HepG2 (cell line): ENCODE results near the gene NCOR2. TPM values are rescaled to one million over a fixed set of nuclear protein-coding genes. Genes with fewer than 3 reads are reported as not detected.
A peak's percentile ranks its signal among the peaks of the same experiment; 100 is the strongest.

ENCODE experiments used
- ATAC-seq: fragments of 200-7000 bp; cut with Tn5 transposase; 3 replicates; pipeline ENCODE4 v1.9.1; 2020; ENCODE audit warnings: mild to moderate bottlenecking, moderate library complexity
- BruUV-seq: library from RNA; stranded (reverse); fragments of 400-500 nt; replicated peaks from 2 replicates; lab custom pipeline; 2021; lab: Mats Ljungman, UMichigan
- CTCF ChIA-PET: fragments of 300-600 bp; formaldehyde crosslinking; extraction: SDS; loops from one replicate; lab custom pipeline; 2021; ENCODE audit warnings: low total read pairs, inconsistent platforms, low intra/inter-chr PET ratio; lab: Yijun Ruan, JAX
- POLR2A ChIA-PET: fragments of 350-600 bp; sonication (Branson Sonifier 250); formaldehyde crosslinking; loops from one replicate; lab custom pipeline; 2020; ENCODE audit warnings: antibody characterized with exemption, inconsistent platforms; lab: Yijun Ruan, JAX
- DNase-seq: peaks from one replicate; pipeline ENCODE4 v3.0.0-alpha.2; 2015; ENCODE audit warnings: low spot score
- FAIRE-seq: peaks from 3 replicates; lab custom pipeline; 2011; peaks lifted over from hg19 to GRCh38; lab: Jason Lieb, UNC
- H2AFZ ChIP-seq: one replicate; pipeline ENCODE4 v1.6.1; 2011; ENCODE audit warnings: low read length, inconsistent platforms
- H3K27ac ChIP-seq: fragments of 300-600 bp; 3 replicates; pipeline ENCODE4 v1.8.0; 2011; ENCODE audit warnings: mixed run types, mild to moderate bottlenecking, mixed read lengths, low read length, inconsistent platforms; ENCODE audit not compliant: insufficient read depth; ENCODE audit errors: extremely low read length
- H3K27me3 ChIP-seq, 2 experiments: fragments of 200-600 bp in 1 of 2; 2 replicates in 1 of 2; 3 replicates in 1 of 2; pipeline versions ENCODE4 v1.6.0 to v1.8.0; 2011; ENCODE audit warnings: low read length in 2 of 2, mild to moderate bottlenecking in 2 of 2, moderate library complexity in 2 of 2, inconsistent platforms in 1 of 2; ENCODE audit not compliant: insufficient read depth in 2 of 2, control insufficient read depth in 1 of 2
- H3K36me3 ChIP-seq, 2 experiments: fragments of 200-600 bp in 1 of 2; replicated peaks in 1 of 2; 2 replicates in 1 of 2; 3 replicates in 1 of 2; pipeline versions ENCODE4 v1.5.1 to v1.8.0; 2011; ENCODE audit warnings: low read length in 2 of 2, inconsistent platforms in 1 of 2; ENCODE audit not compliant: insufficient read depth in 2 of 2, control insufficient read depth in 1 of 2
- H3K4me1 ChIP-seq: 2 replicates; pipeline ENCODE4 v1.5.1; 2012; ENCODE audit warnings: low read length, inconsistent platforms; ENCODE audit not compliant: insufficient read depth
- H3K4me2 ChIP-seq: 2 replicates; pipeline ENCODE4 v1.6.0; 2011; ENCODE audit warnings: low read depth, low read length, inconsistent platforms
- H3K4me3 ChIP-seq, 3 experiments: fragments of 200-600 bp in 1 of 3; sonication (generic), shearing (Covaris generic) in 1 of 3; replicated peaks in 1 of 3; 2 replicates each; pipeline ENCODE4 v1.5.1; 2011 to 2016; ENCODE audit warnings: low read length in 3 of 3, inconsistent platforms in 2 of 3, low read depth in 2 of 3, mild to moderate bottlenecking in 2 of 3, control low read depth in 1 of 3, mixed read lengths in 1 of 3; ENCODE audit not compliant: insufficient read depth in 1 of 3
- H3K79me2 ChIP-seq: one replicate; pipeline ENCODE4 v1.6.1; 2011; ENCODE audit warnings: low read length, inconsistent platforms; ENCODE audit not compliant: insufficient read depth
- H3K9ac ChIP-seq: 2 replicates; pipeline ENCODE4 v1.6.0; 2011; ENCODE audit warnings: mild to moderate bottlenecking, low read depth, low read length, inconsistent platforms; ENCODE audit not compliant: insufficient read depth
- H3K9me3 ChIP-seq: 2 replicates; pipeline ENCODE4 v1.5.1; 2012; ENCODE audit warnings: mild to moderate bottlenecking, low read length
- H4K20me1 ChIP-seq: 2 replicates; pipeline ENCODE4 v1.6.0; 2011; ENCODE audit warnings: inconsistent platforms, mild to moderate bottlenecking, low read length, moderate library complexity; ENCODE audit not compliant: insufficient read depth
- EED ChIP-seq: sonication (generic); formaldehyde crosslinking; IDR thresholded peaks from 2 replicates; pipeline ENCODE4 v1.5.0; 2020; ENCODE audit warnings: mild to moderate bottlenecking, missing genetic modification reagents
- HHEX ChIP-seq: IDR thresholded peaks from 2 replicates; pipeline ENCODE4 v1.6.1; 2016; ENCODE audit warnings: control low read depth
- HNRNPLL ChIP-seq: fragments of 200-400 bp; formaldehyde crosslinking; IDR thresholded peaks from 2 replicates; pipeline ENCODE4 v1.6.1; 2017; ENCODE audit warnings: mild to moderate bottlenecking, low read depth, low read length; ENCODE audit not compliant: poor library complexity, severe bottlenecking
- KLF6 ChIP-seq: IDR thresholded peaks from 2 replicates; pipeline ENCODE4 v1.8.0; 2016; ENCODE audit warnings: missing biosample characterization, missing genetic modification reagents
- MBD4 ChIP-seq: IDR thresholded peaks from 2 replicates; pipeline ENCODE4 v1.6.1; 2012; ENCODE audit warnings: low read length, inconsistent platforms, borderline replicate concordance
- SNAPC2 ChIP-seq: sonication (generic); formaldehyde crosslinking; IDR thresholded peaks from 2 replicates; pipeline ENCODE4 v1.8.1; 2022; ENCODE audit warnings: mild to moderate bottlenecking, missing genetic modification reagents
- ZNF225 ChIP-seq: sonication (generic); formaldehyde crosslinking; IDR thresholded peaks from 2 replicates; pipeline ENCODE4 v1.4.0; 2020; ENCODE audit warnings: mild to moderate bottlenecking, missing genetic modification reagents
- ZNF629 ChIP-seq: sonication (generic); formaldehyde crosslinking; conservative IDR thresholded peaks from 2 replicates; pipeline ENCODE4 v1.5.0; 2020; ENCODE audit warnings: missing genetic modification reagents
- WGBS: methylation state at CpG from one replicate; pipeline ENCODE4 v1.1.6; 2017; ENCODE audit warnings: low lambda C conversion rate; 5-methylcytosine and 5-hydroxymethylcytosine counted together
- in situ Hi-C: cut with HindIII; loops from 2 replicates; pipeline ENCODE4 v1.10.0; 2017; ENCODE audit warnings: low pct_unique_long_range_greater_than_20kb; ENCODE audit not compliant: extremely low pct_ligation_motif_present
- intact Hi-C: fragments of 100-400 bp; cut with micrococcal nuclease; formaldehyde crosslinking; loops from one replicate; pipeline ENCODE4 v1.10.0; 2022; ENCODE audit not compliant: unreplicated experiment
- polyA plus RNA-seq, 8 experiments: library from polyadenylated mRNA; depleted of rRNA in 3 of 8; stranded (reverse) in 7 of 8; unstranded in 1 of 8; fragments of >200 nt; fragmentation: Illumina TruSeq in 4 of 8; extraction: Trizol in 4 of 8; gene quantifications; 2 replicates each; pipeline versions ENCODE4 v1.2.1 to v1.2.3, GENCODE V29; 2011 to 2016; ENCODE audit warnings: low read depth in 4 of 8, missing spikeins in 1 of 8, mixed read lengths in 1 of 8; ENCODE audit not compliant: insufficient read depth in 1 of 8
- total RNA-seq, 5 experiments: library from RNA; depleted of rRNA; stranded (reverse); fragments of >200 nt; fragmentation: Illumina TruSeq; extraction: Trizol; gene quantifications; 2 replicates each; pipeline ENCODE4 v1.2.3, GENCODE V29; 2016; ENCODE audit warnings: low read depth in 1 of 5

The NCOR2 gene
- total and polyA plus RNA-seq, 2 of the 13 experiments (the other 11 are each of a cell fraction or from before 2014, with no cell fraction given) = 4.5 to 5.7 TPM

DNA sequence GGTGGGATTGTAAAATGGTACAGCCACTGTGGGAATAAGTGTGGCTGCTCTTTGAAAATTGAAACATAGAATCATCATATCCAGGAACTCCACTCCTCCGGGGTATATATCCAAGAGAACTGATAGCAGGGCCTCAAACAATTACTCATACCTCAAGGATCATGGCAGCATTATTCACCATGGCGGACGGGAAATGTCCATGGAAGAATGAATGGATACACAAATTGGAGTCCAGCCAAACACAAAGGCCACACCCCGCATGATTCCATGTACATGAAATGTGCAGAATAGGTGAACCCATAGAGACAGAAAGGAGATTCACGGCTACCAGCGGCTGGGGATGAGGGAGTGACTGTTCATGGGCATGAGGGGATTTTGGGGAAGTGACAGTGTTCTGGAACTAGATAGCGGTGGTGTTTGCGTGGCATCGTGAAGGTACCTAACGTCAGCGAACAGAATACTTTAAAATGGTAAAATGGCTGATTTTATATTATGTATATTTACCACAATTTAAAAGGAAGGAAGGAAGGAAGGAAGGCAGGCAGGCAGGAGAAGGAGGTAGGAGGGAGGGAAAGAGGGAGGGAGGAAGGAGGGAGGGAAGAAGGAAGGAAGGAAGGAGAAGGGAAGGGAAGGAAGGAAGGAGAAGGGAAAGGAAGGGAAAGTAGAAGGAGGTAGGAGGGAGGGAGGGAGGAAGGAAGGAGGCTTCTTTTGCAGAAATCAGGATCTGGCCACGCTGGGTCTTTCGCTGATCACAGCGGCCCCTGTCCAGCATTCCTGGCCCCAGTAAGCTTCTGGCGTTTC lies 14.1 kb upstream of the NCOR2 start:
- no peak for FAIRE-seq
- BruUV-seq = no TSS peak
- CTCF ChIA-PET = no interaction called here

DNA sequence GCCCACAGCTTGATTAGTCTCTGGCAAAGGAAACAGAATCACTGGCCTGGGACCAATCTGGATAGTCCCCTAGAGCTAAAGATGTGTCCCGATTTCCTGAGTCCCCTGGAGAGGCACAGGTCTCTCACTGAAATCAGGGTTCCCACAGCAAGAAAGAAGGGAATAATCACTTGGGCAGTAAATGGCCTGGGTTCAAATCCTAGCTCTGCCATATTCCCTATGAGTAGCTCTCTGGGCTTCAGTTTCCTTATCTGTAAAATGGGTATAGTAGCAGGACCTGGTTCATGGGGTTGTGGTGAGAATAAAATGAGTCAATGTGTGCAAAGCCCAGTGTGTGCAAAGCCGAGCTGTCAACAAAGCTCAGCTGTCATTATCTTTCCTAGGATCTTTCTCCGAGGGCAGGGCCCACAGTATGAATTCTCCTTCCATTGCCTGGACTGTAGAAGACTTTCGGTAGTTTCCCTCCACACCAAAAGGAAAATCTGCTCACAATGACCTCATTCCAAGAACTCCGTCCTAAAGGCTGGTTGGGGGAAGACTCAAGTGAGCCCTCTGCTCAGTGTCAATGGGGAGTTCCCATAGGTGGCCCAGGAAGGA lies 12.6 kb upstream of the NCOR2 start:
- H3K36me3 ChIP-seq = no peaks in the 10 kb centered on the region
- H3K4me3 ChIP-seq = no peak overlapping the region
- H3K79me2 ChIP-seq = no peaks in the 10 kb centered on the region
- no peak overlapping the region for H3K27ac ChIP-seq
- ChIA-PET POLR2A (no interaction called here), CTCF (no interaction called here)
- no peak overlapping the region for H2AFZ ChIP-seq
- H3K9ac ChIP-seq = no peak overlapping the region
- no peaks in the 10 kb centered on the region for H3K4me1 ChIP-seq
- H3K9me3 ChIP-seq = no peaks in the 10 kb centered on the region
- ATAC-seq = no peak
- no peak for FAIRE-seq
- DNase-seq = no peak
- no peaks in the 10 kb centered on the region for H4K20me1 ChIP-seq
- peaks cover 4 to 11% of the 10 kb centered on the region in 2 experiments; a peak in 4 of 5 replicates for H3K27me3 ChIP-seq
- intact Hi-C loops (no loop called here), in situ Hi-C loops (no loop called here)
- TF ChIP-seq ZNF629 (peak; percentile 55), EED (no peak)
- no TSS peak for BruUV-seq
- H3K4me2 ChIP-seq = no peak overlapping the region
- WGBS = 28% methylated on average over 5 of the region's 5 CpGs

More for the DNA sequence above, 14.1 kb upstream of the NCOR2 start:
- no peaks in the 10 kb centered on the region for H3K36me3 ChIP-seq
- no peaks in the 10 kb centered on the region for H3K79me2 ChIP-seq
- POLR2A ChIA-PET = no interaction called here
- no peak overlapping the region for H2AFZ ChIP-seq
- no peak overlapping the region for H3K4me2 ChIP-seq
- no peak for DNase-seq
- H3K9me3 ChIP-seq = no peaks in the 10 kb centered on the region
- H3K4me1 ChIP-seq = no peaks in the 10 kb centered on the region
- H4K20me1 ChIP-seq = no peaks in the 10 kb centered on the region
- no peak for TF ChIP-seq HHEX (CRISPR knock-in tag)
- TF ChIP-seq ZNF225 (CRISPR knock-in tag) = no peak
- TF ChIP-seq SNAPC2 (CRISPR knock-in tag) = no peak
- no peak for TF ChIP-seq MBD4
- no peak for TF ChIP-seq KLF6 (CRISPR knock-in tag)
- TF ChIP-seq HNRNPLL = no peak
- TF ChIP-seq, all 625 proteins: peak for 0
- in situ Hi-C loops (no loop called here), intact Hi-C loops (no loop called here)
- no peak overlapping the region for H3K9ac ChIP-seq
- H3K4me3 ChIP-seq = no peak overlapping the region
- H3K27me3 ChIP-seq = peaks cover 4 to 17% of the 10 kb centered on the region in 2 experiments; a peak in 4 of 5 replicates
- H3K27ac ChIP-seq = no peak overlapping the region
- no peak for ATAC-seq
- 49% methylated on average over 15 of the region's 15 CpGs for WGBS
